ENCODE measurements around the gene TEX44.

The TEX44 gene

GRCh38 chr2:231640241-231640640 is 47.6 kb downstream of the TEX44 start:
- DNase-seq, result peak; percentile 51

- DNase-seq, result peak; percentile 61
Observed at GRCh38 chr2:231640641-231641111, 48.0 kb downstream of the TEX44 start.

- DNase-seq, result peak; percentile 98
Observed at GRCh38 chr2:231642631-231643494, 50.2 kb downstream of the TEX44 start.

GRCh38 chr2:231643495-231643888 is 50.8 kb downstream of the TEX44 start:
- DNase-seq, result no peak

All from suppressor macrophage treated with lipopolysaccharide for 4 hours (primary cell).